C1 segment of cervical spinal cord (tissue), 14 donors: ENCODE data around the gene NME7.

ENCODE experiments used
- DNase-seq, 14 donors: peaks; one replicate each; lab custom pipeline; 2025; lab: John Stamatoyannopoulos, UW

The NME7 gene

GRCh38 chr1:169086603-169087455, 280.8 kb downstream of the NME7 start:
- peak in 3 of 14 donors; percentile 30 to 89 (median 50) for DNase-seq

GRCh38 chr1:169085911-169086310, 281.7 kb downstream of the NME7 start:
- no peak for DNase-seq
